GM19043 (cell line): ENCODE results near the gene HMG20B.

Experiments used
- ATAC-seq: cut with Tn5 transposase; IDR thresholded peaks from one replicate; pipeline ENCODE4 v1.9.1; 2021; ENCODE audit warnings: low read depth; ENCODE audit not compliant: unreplicated experiment

Gene HMG20B

GRCh38 chr19:3536429-3537100 is 36.2 kb upstream of the HMG20B start:
- no peak for ATAC-seq

- no peak for ATAC-seq
These were observed 35.7 kb upstream of the HMG20B start for GRCh38 chr19:3537101-3537437.

GRCh38 chr19:3537438-3538240 is 35.1 kb upstream of the HMG20B start:
- ATAC-seq: no peak

- no peak for ATAC-seq
These were observed 34.4 kb upstream of the HMG20B start for GRCh38 chr19:3538258-3538929.

- ATAC-seq: no peak
These were observed 33.6 kb upstream of the HMG20B start, which contains the start of gene TEKTIP1 for GRCh38 chr19:3538965-3539755. TSS of gene TEKTIP1 (plus strand) at chr19:3539174. CDS start at chr19:3539178, 4 bp downstream.

GRCh38 chr19:3539756-3540118 is 33.0 kb upstream of the HMG20B start:
- no peak for ATAC-seq

GRCh38 chr19:3543150-3544057 is 29.3 kb upstream of the HMG20B start:
- ATAC-seq: no peak

GRCh38 chr19:3544058-3544376 is 28.7 kb upstream of the HMG20B start:
- no peak for ATAC-seq

- ATAC-seq: no peak
These were observed 27.7 kb upstream of the HMG20B start for GRCh38 chr19:3544742-3545668.

GRCh38 chr19:3545669-3546034 is 27.1 kb upstream of the HMG20B start:
- no peak for ATAC-seq

GRCh38 chr19:3546119-3546518 is 26.6 kb upstream of the HMG20B start:
- ATAC-seq: no peak

GRCh38 chr19:3547301-3547731 is 25.4 kb upstream of the HMG20B start:
- no peak for ATAC-seq

- ATAC-seq: no peak
These were observed 24.9 kb upstream of the HMG20B start for GRCh38 chr19:3547767-3548282.

GRCh38 chr19:3548606-3549005 is 24.1 kb upstream of the HMG20B start:
- ATAC-seq: no peak

GRCh38 chr19:3549816-3550215 is 22.9 kb upstream of the HMG20B start:
- ATAC-seq: no peak

- no peak for ATAC-seq
These were observed 21.6 kb upstream of the HMG20B start for GRCh38 chr19:3550947-3551791.

- ATAC-seq: no peak
These were observed 21.0 kb upstream of the HMG20B start for GRCh38 chr19:3551792-3552095.
